HL-60 (cell line): ENCODE data around the gene SLC4A9.

Experiments used
- DNase-seq, 2 experiments: peaks; one replicate each; pipeline ENCODE4 v3.0.0-alpha.2; 2010 to 2020; ENCODE audit warnings: low read depth in 1 of 2, low spot score in 1 of 2
- H3K27ac ChIP-seq: fragments of 250-450 bp; sonication (Bioruptor Pico); replicated peaks from 2 replicates; pipeline ENCODE4 v1.5.1; 2020; ENCODE audit warnings: mild to moderate bottlenecking, moderate library complexity
- H3K27me3 ChIP-seq: fragments of 250-450 bp; sonication (Bioruptor Pico); 2 replicates; pipeline ENCODE4 v1.5.1; 2021; ENCODE audit warnings: mild to moderate bottlenecking, moderate library complexity; ENCODE audit not compliant: insufficient read depth, poor library complexity, severe bottlenecking
- H3K4me3 ChIP-seq: replicated peaks from 2 replicates; pipeline ENCODE4 v1.5.1; 2011; ENCODE audit warnings: mild to moderate bottlenecking, control low read depth, low read length; ENCODE audit not compliant: insufficient read depth
- CTCF ChIP-seq: IDR thresholded peaks from one replicate; pipeline ENCODE4 v1.5.1; 2011; ENCODE audit warnings: low read length, control low read depth, inconsistent platforms; ENCODE audit not compliant: insufficient read depth
- POLR2AphosphoS5 ChIP-seq: IDR thresholded peaks from 2 replicates; pipeline ENCODE4 v1.6.1; 2012; ENCODE audit warnings: low read depth
- SPI1 ChIP-seq: IDR thresholded peaks from 2 replicates; pipeline ENCODE4 v1.6.1; 2012; ENCODE audit warnings: low read depth, mild to moderate bottlenecking, borderline replicate concordance

SLC4A9 gene

GRCh38 chr5:140424135-140424534 lies 64.1 kb downstream of the SLC4A9 start:
- no peaks in the 10 kb centered on the region for H3K27me3 ChIP-seq
- TF ChIP-seq POLR2AphosphoS5, result no peak
- no peak for TF ChIP-seq CTCF
- TF ChIP-seq SPI1, result no peak
- H3K27ac ChIP-seq, result no peak overlapping the region
- no peak for DNase-seq
- H3K4me3 ChIP-seq, result no peak overlapping the region
